CD4-positive, alpha-beta T cell (primary cell): ENCODE results near the gene CELF4. TPM values are rescaled to one million over a fixed set of nuclear protein-coding genes. Genes with fewer than 3 reads are reported as not detected.

Experiments
- ATAC-seq: fragments of 200-7000 bp; cut with Tn5 transposase; one replicate; pipeline ENCODE4 v1.10.0; 2022; ENCODE audit warnings: mild to moderate bottlenecking; ENCODE audit not compliant: poor library complexity
- CTCF ChIA-PET: fragments of 350-600 bp; sonication (Branson Sonifier 250); formaldehyde crosslinking; loops from one replicate; lab custom pipeline; 2021; ENCODE audit warnings: antibody characterized with exemption, inconsistent platforms; lab: Charles Lee
- POLR2A ChIA-PET: fragments of 350-600 bp; sonication (Branson Sonifier 250); formaldehyde crosslinking; loops from one replicate; lab custom pipeline; 2021; ENCODE audit warnings: antibody characterized with exemption, inconsistent platforms; lab: Charles Lee
- DNase-seq, 14 experiments: peaks; one replicate each; pipeline ENCODE4 v3.0.0-alpha.2; 2013 to 2020; ENCODE audit warnings: mixed read lengths in 2 of 14
- H3K27ac ChIP-seq, 2 donors: one replicate each; pipeline versions ENCODE4 v1.5.1 to v1.7.0; 2013; ENCODE audit warnings: low read length in 2 of 2, low read depth in 1 of 2, mild to moderate bottlenecking in 1 of 2
- H3K27me3 ChIP-seq, 2 experiments: 1 replicate in 1 of 2; 2 replicates in 1 of 2; pipeline versions ENCODE4 v1.6.1 to v1.7.0; 2013; ENCODE audit warnings: low read length in 2 of 2, control low read depth in 1 of 2, mild to moderate bottlenecking in 1 of 2, moderate library complexity in 1 of 2; ENCODE audit not compliant: insufficient read depth in 2 of 2, control insufficient read depth in 1 of 2
- H3K36me3 ChIP-seq: one replicate; pipeline ENCODE4 v1.6.1; 2013; ENCODE audit warnings: low read length, control low read depth; ENCODE audit not compliant: insufficient read depth
- H3K4me1 ChIP-seq: one replicate; pipeline ENCODE4 v1.6.1; 2013; ENCODE audit warnings: low read length, control low read depth; ENCODE audit not compliant: insufficient read depth
- H3K4me3 ChIP-seq: one replicate; pipeline ENCODE4 v1.5.1; 2013; ENCODE audit warnings: mild to moderate bottlenecking, low read length, moderate library complexity
- H3K9me3 ChIP-seq, 2 experiments: 1 replicate in 1 of 2; 2 replicates in 1 of 2; pipeline versions ENCODE4 v1.6.1 to v1.7.0; 2013; ENCODE audit warnings: low read length in 2 of 2, mild to moderate bottlenecking in 2 of 2, control low read depth in 1 of 2, moderate library complexity in 1 of 2; ENCODE audit not compliant: control insufficient read depth in 1 of 2, insufficient read depth in 1 of 2
- H3K27ac Mint-ChIP-seq: one replicate; pipeline ENCODE4 v1.8.0; 2020; ENCODE audit warnings: mixed read lengths
- H3K27me3 Mint-ChIP-seq: one replicate; pipeline ENCODE4 v1.8.0; 2021; ENCODE audit warnings: mixed read lengths
- H3K36me3 Mint-ChIP-seq: one replicate; pipeline ENCODE4 v1.8.0; 2021; ENCODE audit warnings: low read depth, mixed read lengths
- H3K4me1 Mint-ChIP-seq: one replicate; pipeline ENCODE4 v1.8.0; 2021; ENCODE audit warnings: low read depth, mixed read lengths
- H3K4me3 Mint-ChIP-seq: one replicate; pipeline ENCODE4 v1.8.0; 2020; ENCODE audit warnings: mild to moderate bottlenecking, mixed read lengths
- H3K9me3 Mint-ChIP-seq: one replicate; pipeline ENCODE4 v1.8.0; 2020; ENCODE audit warnings: mixed read lengths
- intact Hi-C, 2 experiments: fragments of 100-400 bp; cut with DNase I in 1 of 2; cut with micrococcal nuclease in 1 of 2; formaldehyde crosslinking; loops; one replicate each; pipeline versions ENCODE4 v1.15.1 to v1.9.0; 2023 to 2025; cut with DNase I, micrococcal nuclease
- total RNA-seq, 174 experiments: library from RNA in 2 of 174; stranded (reverse) in 2 of 174; gene quantifications; one replicate each; pipeline ENCODE4 v1.2.3 and lab custom pipeline; 2021 to 2026
- TF ChIP-seq, protein P1 (sequence below): fragments of 200-600 bp; IDR thresholded peaks from one replicate; pipeline ENCODE4 v1.8.0; 2022; ENCODE audit warnings: antibody characterized with exemption, mild to moderate bottlenecking

Gene CELF4
- total RNA-seq, 2 experiments from 2014 or later, result not detected

GRCh38 chr18:37584952-37585695, 19.5 kb upstream of the CELF4 start:
- ChIA-PET CTCF (no interaction called here), POLR2A (no interaction called here)
- no peak for ATAC-seq
- TF ChIP-seq, protein P1, sequence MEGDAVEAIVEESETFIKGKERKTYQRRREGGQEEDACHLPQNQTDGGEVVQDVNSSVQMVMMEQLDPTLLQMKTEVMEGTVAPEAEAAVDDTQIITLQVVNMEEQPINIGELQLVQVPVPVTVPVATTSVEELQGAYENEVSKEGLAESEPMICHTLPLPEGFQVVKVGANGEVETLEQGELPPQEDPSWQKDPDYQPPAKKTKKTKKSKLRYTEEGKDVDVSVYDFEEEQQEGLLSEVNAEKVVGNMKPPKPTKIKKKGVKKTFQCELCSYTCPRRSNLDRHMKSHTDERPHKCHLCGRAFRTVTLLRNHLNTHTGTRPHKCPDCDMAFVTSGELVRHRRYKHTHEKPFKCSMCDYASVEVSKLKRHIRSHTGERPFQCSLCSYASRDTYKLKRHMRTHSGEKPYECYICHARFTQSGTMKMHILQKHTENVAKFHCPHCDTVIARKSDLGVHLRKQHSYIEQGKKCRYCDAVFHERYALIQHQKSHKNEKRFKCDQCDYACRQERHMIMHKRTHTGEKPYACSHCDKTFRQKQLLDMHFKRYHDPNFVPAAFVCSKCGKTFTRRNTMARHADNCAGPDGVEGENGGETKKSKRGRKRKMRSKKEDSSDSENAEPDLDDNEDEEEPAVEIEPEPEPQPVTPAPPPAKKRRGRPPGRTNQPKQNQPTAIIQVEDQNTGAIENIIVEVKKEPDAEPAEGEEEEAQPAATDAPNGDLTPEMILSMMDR, result no peak
- H3K4me1 ChIP-seq, result no peaks in the 10 kb centered on the region
- H3K27ac ChIP-seq, result no peak overlapping the region
- Mint-ChIP-seq H3K9me3 (peaks cover 2% of the 10 kb centered on the region), H3K4me1 (no peaks in the 10 kb centered on the region), H3K4me3 (no peak overlapping the region), H3K36me3 (no peaks in the 10 kb centered on the region), H3K27me3 (peaks cover 21% of the 10 kb centered on the region), H3K27ac (no peak overlapping the region)
- no peak for DNase-seq
- intact Hi-C loops, result no loop called here
- H3K9me3 ChIP-seq, result peaks cover 0 to 11% of the 10 kb centered on the region in 2 experiments
- H3K27me3 ChIP-seq, result no peaks in the 10 kb centered on the region
- no peaks in the 10 kb centered on the region for H3K36me3 ChIP-seq
- no peak overlapping the region for H3K4me3 ChIP-seq

DNA sequence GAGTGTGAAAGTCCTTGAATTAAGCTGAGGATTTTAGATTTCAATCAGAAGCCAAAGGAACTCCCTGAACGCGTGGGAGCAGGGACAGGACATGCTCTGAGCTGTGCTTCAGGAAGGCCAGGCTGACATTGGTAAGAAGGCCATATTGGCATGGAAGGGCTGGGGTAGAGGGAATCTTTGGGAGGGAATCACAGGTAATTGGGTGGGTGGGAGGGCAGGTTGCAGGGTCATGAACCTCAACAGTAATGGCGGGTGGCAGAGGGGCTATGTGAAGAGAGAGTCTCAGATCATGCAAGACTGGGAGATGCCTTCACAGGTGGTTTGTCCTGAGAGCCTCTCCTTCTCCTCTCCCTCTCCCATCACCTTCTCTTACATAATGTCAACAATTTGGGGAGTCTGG, 18.6 kb upstream of the CELF4 start:
- peaks cover 0 to 11% of the 10 kb centered on the region in 2 experiments for H3K9me3 ChIP-seq
- ChIA-PET CTCF (no interaction called here), POLR2A (no interaction called here)
- no peak overlapping the region for H3K27ac ChIP-seq
- H3K4me1 ChIP-seq, result no peaks in the 10 kb centered on the region
- no peaks in the 10 kb centered on the region for H3K36me3 ChIP-seq
- H3K9me3 Mint-ChIP-seq, result peaks cover 3% of the 10 kb centered on the region
- DNase-seq, result no peak
- no peak overlapping the region for H3K27ac Mint-ChIP-seq
- H3K27me3 Mint-ChIP-seq, result peaks cover 30% of the 10 kb centered on the region
- intact Hi-C loops, result no loop called here
- H3K27me3 ChIP-seq, result no peaks in the 10 kb centered on the region
- no peaks in the 10 kb centered on the region for H3K4me1 Mint-ChIP-seq
- no peak overlapping the region for H3K4me3 ChIP-seq
- no peak for ATAC-seq
- TF ChIP-seq, protein P1, result no peak
- no peaks in the 10 kb centered on the region for H3K36me3 Mint-ChIP-seq
- no peak overlapping the region for H3K4me3 Mint-ChIP-seq

DNA sequence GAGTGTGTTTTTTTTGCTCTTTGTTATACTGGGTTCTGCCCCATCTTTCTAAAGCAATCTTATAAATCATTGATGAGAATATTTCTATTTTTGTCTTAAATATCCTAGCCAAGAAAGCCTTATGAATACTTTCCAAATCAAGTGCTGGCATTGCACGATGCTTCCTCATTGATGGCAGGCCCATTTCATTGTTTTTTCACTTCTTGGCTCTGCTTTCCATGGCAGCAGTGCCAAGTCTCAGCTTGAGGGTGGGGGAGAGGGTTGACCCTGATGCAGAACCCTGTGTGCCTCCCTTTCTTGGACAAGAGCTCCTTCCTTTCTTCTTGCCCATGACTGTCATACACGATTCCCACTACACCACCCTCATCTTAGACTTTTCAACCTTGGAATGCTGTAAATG, 16.7 kb upstream of the CELF4 start:
- TF ChIP-seq, protein P1, result no peak
- CTCF ChIA-PET, result no interaction called here
- no peaks in the 10 kb centered on the region for H3K4me1 Mint-ChIP-seq

More for the DNA sequence above, 16.7 kb upstream of the CELF4 start:
- DNase-seq (no peak), ATAC-seq (no peak)
- Histone ChIP-seq H3K27ac (no peak overlapping the region), H3K4me3 (no peak overlapping the region), H3K9me3 (peaks cover 0 to 14% of the 10 kb centered on the region in 2 experiments), H3K36me3 (no peaks in the 10 kb centered on the region), H3K27me3 (no peaks in the 10 kb centered on the region), H3K4me1 (no peaks in the 10 kb centered on the region)
- no peak overlapping the region for H3K27ac Mint-ChIP-seq
- H3K27me3 Mint-ChIP-seq, result peaks cover 31% of the 10 kb centered on the region
- H3K4me3 Mint-ChIP-seq, result no peak overlapping the region
- POLR2A ChIA-PET, result no interaction called here
- H3K9me3 Mint-ChIP-seq, result peaks cover 3% of the 10 kb centered on the region
- H3K36me3 Mint-ChIP-seq, result no peaks in the 10 kb centered on the region
- intact Hi-C loops, result no loop called here
